DOHH2 (cell line): Measurements from ENCODE around the gene KCNQ1.

Experiments used
- H3F3A ChIP-seq: fragments of 200-600 bp; sonication (generic), shearing (Covaris generic); 2 replicates; pipeline ENCODE4 v1.6.0; 2016; ENCODE audit warnings: antibody characterized with exemption, mild to moderate bottlenecking; ENCODE audit not compliant: control insufficient read depth, insufficient read depth
- H3K27ac ChIP-seq: fragments of 200-600 bp; sonication (generic); 2 replicates; pipeline ENCODE4 v1.5.1; 2014; ENCODE audit warnings: low read depth, mild to moderate bottlenecking, low read length, moderate library complexity
- H3K27me3 ChIP-seq: fragments of 200-600 bp; sonication (generic); 2 replicates; pipeline ENCODE4 v1.6.1; 2014; ENCODE audit warnings: mild to moderate bottlenecking, low read length, mixed read lengths; ENCODE audit not compliant: control insufficient read depth
- H3K36me3 ChIP-seq: fragments of 200-600 bp; sonication (generic); 2 replicates; pipeline ENCODE4 v1.6.1; 2014; ENCODE audit warnings: mild to moderate bottlenecking, low read length, moderate library complexity, mixed read lengths; ENCODE audit not compliant: control insufficient read depth
- H3K4me1 ChIP-seq: fragments of 200-600 bp; sonication (generic); 2 replicates; pipeline ENCODE4 v1.6.1; 2014; ENCODE audit warnings: mild to moderate bottlenecking, low read length, mixed read lengths; ENCODE audit not compliant: control insufficient read depth
- H3K4me2 ChIP-seq: fragments of 200-600 bp; sonication (generic); 2 replicates; pipeline ENCODE4 v1.6.0; 2014; ENCODE audit warnings: mild to moderate bottlenecking, low read length, moderate library complexity
- H3K4me3 ChIP-seq: fragments of 200-600 bp; sonication (generic); 2 replicates; pipeline ENCODE4 v1.5.1; 2014; ENCODE audit warnings: mild to moderate bottlenecking, low read length, mixed read lengths
- H3K79me2 ChIP-seq: fragments of 200-600 bp; sonication (generic); 2 replicates; pipeline ENCODE4 v1.6.1; 2014; ENCODE audit warnings: mild to moderate bottlenecking, low read length, mixed read lengths; ENCODE audit not compliant: control insufficient read depth
- H3K9me2 ChIP-seq: fragments of 200-600 bp; sonication (generic); replicated peaks from 2 replicates; pipeline ENCODE4 v1.6.1; 2014; ENCODE audit warnings: mild to moderate bottlenecking, low read length, mixed read lengths; ENCODE audit not compliant: control insufficient read depth
- H3K9me3 ChIP-seq: fragments of 200-600 bp; sonication (generic); 2 replicates; pipeline ENCODE4 v1.6.1; 2014; ENCODE audit warnings: antibody characterized with exemption, low read length, mixed read lengths; ENCODE audit not compliant: control insufficient read depth, insufficient read depth
- H4K20me1 ChIP-seq: fragments of 200-600 bp; sonication (generic); 2 replicates; pipeline ENCODE4 v1.6.0; 2014; ENCODE audit warnings: low read depth, mild to moderate bottlenecking, antibody characterized with exemption, low read length, moderate library complexity; ENCODE audit not compliant: control insufficient read depth, insufficient read depth
- EZH2phosphoT487 ChIP-seq: fragments of 200-600 bp; sonication (generic); IDR thresholded peaks from 2 replicates; pipeline ENCODE4 v1.6.1; 2017; ENCODE audit warnings: borderline replicate concordance, mild to moderate bottlenecking, antibody characterized with exemption, low read length, moderate library complexity, mixed read lengths
- TF ChIP-seq, protein P1 (sequence below): fragments of 200-600 bp; sonication (generic); IDR thresholded peaks from one replicate; pipeline ENCODE4 v1.5.1; 2014; ENCODE audit warnings: antibody characterized with exemption, mild to moderate bottlenecking, low read depth, low read length; ENCODE audit not compliant: poor library complexity, severe bottlenecking

Gene KCNQ1

DNA sequence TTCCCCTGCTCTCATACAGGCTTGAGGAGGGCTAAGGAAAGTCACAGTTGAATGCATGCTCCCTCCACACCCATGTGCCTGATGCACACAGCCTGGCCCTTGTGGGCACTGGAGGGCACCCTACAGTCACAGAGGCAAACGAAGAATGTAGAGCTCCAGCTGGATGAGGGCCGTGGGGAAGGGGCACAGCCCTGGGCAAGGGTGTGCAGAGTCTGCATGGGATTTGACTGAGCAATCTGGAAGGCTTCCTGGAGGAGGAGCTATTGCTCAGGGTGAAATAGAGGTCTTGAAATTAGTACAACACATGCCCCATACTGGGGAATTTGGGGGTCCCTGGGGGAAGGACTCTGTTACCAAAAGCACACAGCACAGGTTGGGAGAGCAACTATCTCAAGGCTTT is 64.0 kb downstream of the KCNQ1 start:
- H3K79me2 ChIP-seq, result no peaks in the 10 kb centered on the region
- H3K27ac ChIP-seq, result no peak overlapping the region
- no peak overlapping the region for H3K4me3 ChIP-seq
- no peaks in the 10 kb centered on the region for H3K27me3 ChIP-seq
- H3K36me3 ChIP-seq, result no peaks in the 10 kb centered on the region
- H3K9me2 ChIP-seq, result no peaks in the 10 kb centered on the region
- H3K4me2 ChIP-seq, result no peak overlapping the region
- no peaks in the 10 kb centered on the region for H3K9me3 ChIP-seq
- no peaks in the 10 kb centered on the region for H3K4me1 ChIP-seq
- no peaks in the 10 kb centered on the region for H3F3A ChIP-seq
- TF ChIP-seq, protein P1, sequence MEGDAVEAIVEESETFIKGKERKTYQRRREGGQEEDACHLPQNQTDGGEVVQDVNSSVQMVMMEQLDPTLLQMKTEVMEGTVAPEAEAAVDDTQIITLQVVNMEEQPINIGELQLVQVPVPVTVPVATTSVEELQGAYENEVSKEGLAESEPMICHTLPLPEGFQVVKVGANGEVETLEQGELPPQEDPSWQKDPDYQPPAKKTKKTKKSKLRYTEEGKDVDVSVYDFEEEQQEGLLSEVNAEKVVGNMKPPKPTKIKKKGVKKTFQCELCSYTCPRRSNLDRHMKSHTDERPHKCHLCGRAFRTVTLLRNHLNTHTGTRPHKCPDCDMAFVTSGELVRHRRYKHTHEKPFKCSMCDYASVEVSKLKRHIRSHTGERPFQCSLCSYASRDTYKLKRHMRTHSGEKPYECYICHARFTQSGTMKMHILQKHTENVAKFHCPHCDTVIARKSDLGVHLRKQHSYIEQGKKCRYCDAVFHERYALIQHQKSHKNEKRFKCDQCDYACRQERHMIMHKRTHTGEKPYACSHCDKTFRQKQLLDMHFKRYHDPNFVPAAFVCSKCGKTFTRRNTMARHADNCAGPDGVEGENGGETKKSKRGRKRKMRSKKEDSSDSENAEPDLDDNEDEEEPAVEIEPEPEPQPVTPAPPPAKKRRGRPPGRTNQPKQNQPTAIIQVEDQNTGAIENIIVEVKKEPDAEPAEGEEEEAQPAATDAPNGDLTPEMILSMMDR, result no peak
- no peak for TF ChIP-seq EZH2phosphoT487
- no peaks in the 10 kb centered on the region for H4K20me1 ChIP-seq

DNA sequence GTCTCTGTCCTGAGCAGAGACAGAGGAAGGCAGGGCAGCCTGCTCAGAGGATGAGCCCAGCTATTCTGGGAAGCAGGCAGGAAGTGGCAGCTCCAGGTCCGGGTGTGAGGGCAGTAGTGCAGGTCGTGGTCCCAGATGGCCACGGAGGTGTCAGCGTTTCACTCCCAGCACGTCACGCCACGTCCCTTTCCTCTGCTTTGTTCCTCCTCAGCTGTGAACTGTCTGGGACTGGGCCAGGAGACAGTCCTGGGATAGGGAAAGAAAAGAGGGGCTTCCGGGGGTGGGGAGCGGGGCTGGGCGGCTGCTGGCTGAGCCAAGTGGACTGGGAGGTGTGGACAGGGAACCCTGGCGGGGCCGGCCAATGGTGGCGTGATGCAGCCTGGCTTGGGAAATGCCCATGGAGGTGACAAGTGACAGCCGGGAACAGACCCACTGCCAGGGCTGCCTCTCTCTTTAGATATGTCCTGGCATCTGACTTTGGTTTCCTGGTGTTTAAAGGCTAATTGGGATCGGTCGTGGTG is 64.7 kb downstream of the KCNQ1 start:
- H3K9me2 ChIP-seq, result no peaks in the 10 kb centered on the region
- no peaks in the 10 kb centered on the region for H3K4me1 ChIP-seq
- H3K27me3 ChIP-seq, result no peaks in the 10 kb centered on the region
- TF ChIP-seq EZH2phosphoT487, result no peak
- TF ChIP-seq, protein P1, result no peak
- no peaks in the 10 kb centered on the region for H4K20me1 ChIP-seq
- no peak overlapping the region for H3K27ac ChIP-seq
- no peaks in the 10 kb centered on the region for H3K9me3 ChIP-seq
- no peak overlapping the region for H3K4me3 ChIP-seq
- no peaks in the 10 kb centered on the region for H3F3A ChIP-seq
- H3K36me3 ChIP-seq, result no peaks in the 10 kb centered on the region
- H3K4me2 ChIP-seq, result no peak overlapping the region
- H3K79me2 ChIP-seq, result no peaks in the 10 kb centered on the region

DNA sequence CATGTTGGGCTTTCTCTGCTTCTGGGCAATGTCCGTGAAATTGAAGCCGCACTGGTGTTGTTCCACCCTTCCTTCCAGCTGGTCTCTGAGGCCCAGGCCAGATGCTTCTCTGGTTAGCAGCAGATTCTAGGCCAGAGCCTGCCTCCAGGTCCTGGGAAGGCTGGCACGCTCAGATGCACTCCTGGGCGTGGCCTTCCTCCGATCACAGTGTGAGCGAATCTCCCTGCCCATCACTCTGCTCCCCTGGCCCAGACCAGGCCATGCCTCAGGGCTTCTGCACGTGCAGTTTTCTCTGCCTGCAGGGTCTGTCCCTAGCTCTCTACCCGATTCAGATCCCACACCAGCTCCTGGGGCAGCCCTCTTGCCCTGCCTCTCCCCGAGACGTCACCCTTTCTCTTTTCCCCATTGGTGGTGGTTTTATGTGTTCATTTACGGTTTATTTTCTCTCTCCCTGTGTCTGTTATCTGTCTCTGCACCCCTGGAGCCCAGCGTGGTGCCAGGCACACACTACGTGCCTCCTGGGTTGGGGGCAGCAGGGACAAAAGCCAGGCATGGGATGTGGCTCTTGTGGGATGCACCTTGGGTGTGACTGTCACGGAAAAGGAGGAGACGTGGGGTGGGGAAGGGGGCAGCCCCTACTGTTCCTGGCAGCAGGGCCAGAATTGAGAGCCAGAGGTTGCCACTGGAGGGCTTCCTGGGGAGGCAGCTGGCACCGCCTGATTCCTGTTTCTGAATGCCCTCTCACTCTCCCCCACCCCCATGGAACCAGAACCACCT is 66.0 kb downstream of the KCNQ1 start:
- Histone ChIP-seq H3F3A (no peaks in the 10 kb centered on the region), H3K4me3 (no peak overlapping the region), H3K36me3 (no peaks in the 10 kb centered on the region), H3K27ac (no peak overlapping the region), H3K9me2 (no peaks in the 10 kb centered on the region), H4K20me1 (no peaks in the 10 kb centered on the region), H3K27me3 (no peaks in the 10 kb centered on the region), H3K79me2 (no peaks in the 10 kb centered on the region), H3K9me3 (no peaks in the 10 kb centered on the region), H3K4me2 (no peak overlapping the region), H3K4me1 (no peaks in the 10 kb centered on the region)
- TF ChIP-seq EZH2phosphoT487, result no peak
- TF ChIP-seq, protein P1, result no peak
